Measurements from ENCODE around the gene E2F3.
"Not testable (repeated sequence)": the region's sequence is repeated elsewhere in the genome, so short reads cannot be mapped to it uniquely, and the experiment has no call there.

The E2F3 gene

GRCh38 chr6:20464041-20464440 is 62.4 kb downstream of the E2F3 start:
- in situ Hi-C loops (cut with MboI; ENCODE audit: low sequenced_read_pairs), result no loop called here

GRCh38 chr6:20464847-20465246 is 63.2 kb downstream of the E2F3 start:
- in situ Hi-C loops (cut with MboI; ENCODE audit: low sequenced_read_pairs), result no loop called here

GRCh38 chr6:20465616-20466015 is 63.9 kb downstream of the E2F3 start:
- in situ Hi-C loops (cut with MboI; ENCODE audit: low sequenced_read_pairs), result not testable (repeated sequence)

- in situ Hi-C loops (cut with MboI; ENCODE audit: low sequenced_read_pairs), result no loop called here
Measured at GRCh38 chr6:20467437-20467836, 65.8 kb downstream of the E2F3 start.

- in situ Hi-C loops (cut with MboI; ENCODE audit: low sequenced_read_pairs), result no loop called here
Measured at GRCh38 chr6:20468209-20468608, 66.5 kb downstream of the E2F3 start.

GRCh38 chr6:20472748-20473147 is 71.1 kb downstream of the E2F3 start:
- in situ Hi-C loops (cut with MboI; ENCODE audit: low sequenced_read_pairs), result no loop called here

- in situ Hi-C loops (cut with MboI; ENCODE audit: low sequenced_read_pairs), result no loop called here
Measured at GRCh38 chr6:20473518-20473917, 71.8 kb downstream of the E2F3 start.

DNA sequence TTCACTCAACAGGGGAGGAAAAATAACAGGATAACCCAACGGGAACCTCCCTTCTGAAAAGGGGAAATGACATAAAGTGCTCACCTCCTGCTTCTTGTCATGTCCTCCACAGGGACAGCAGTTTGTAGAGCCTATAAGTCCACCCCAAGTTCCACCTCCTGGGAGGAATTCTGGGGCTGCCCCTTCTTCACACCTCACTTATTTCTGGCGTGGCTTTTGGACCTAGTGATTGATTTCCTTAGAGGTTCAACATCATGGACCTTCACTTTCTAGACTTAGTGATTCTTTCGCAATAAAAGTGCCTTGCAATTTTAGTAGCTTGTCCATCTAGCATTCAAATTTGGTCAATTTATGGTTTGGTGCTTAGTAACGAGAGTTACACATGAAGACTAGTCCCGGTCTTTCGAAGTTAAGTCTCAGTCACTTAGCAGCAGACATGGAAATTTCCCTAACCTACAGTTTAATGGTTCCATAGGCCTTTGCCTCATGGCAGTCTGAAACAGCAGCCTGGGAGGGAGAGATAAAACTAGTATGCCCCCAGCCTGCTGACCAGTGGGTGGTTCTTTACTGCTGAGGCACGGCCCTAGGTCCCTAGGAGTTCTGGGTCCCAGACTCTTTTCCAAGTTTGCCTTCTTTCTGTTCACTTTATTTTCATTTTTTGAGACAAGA is 73.3 kb downstream of the E2F3 start:
- in situ Hi-C loops (cut with MboI; ENCODE audit: low sequenced_read_pairs), result no loop called here

DNA sequence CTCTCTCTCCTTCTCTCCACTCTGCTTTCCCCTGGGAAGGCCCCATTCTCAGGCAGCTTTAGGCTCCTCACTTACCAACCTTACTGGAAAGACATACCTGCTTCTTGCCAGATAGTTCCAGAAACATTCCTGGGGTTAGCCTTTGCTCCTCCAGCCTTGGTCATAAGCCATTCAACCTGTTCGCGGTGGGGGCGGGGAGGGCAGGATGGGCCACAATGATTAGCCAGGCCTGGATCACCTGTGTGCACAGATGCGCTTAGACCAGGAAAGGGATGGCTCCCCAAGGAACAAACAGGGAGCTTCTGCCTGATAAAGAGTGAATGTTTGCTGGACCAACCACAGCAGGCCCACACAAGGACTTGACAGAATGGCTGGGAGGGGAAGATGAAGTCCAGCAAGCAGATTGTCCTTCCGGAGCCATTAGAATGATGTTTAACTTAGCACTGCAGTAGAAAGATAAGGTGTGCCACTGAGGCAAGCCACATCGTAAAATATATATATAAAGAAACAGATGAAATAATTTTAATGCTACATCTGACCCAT is 74.9 kb downstream of the E2F3 start:
- in situ Hi-C loops (cut with MboI; ENCODE audit: low sequenced_read_pairs), result no loop called here

GRCh38 chr6:20477485-20477884 is 75.8 kb downstream of the E2F3 start:
- in situ Hi-C loops (cut with MboI; ENCODE audit: low sequenced_read_pairs), result no loop called here

GRCh38 chr6:20479060-20479459 is 77.4 kb downstream of the E2F3 start:
- in situ Hi-C loops (cut with MboI; ENCODE audit: low sequenced_read_pairs), result no loop called here

DNA sequence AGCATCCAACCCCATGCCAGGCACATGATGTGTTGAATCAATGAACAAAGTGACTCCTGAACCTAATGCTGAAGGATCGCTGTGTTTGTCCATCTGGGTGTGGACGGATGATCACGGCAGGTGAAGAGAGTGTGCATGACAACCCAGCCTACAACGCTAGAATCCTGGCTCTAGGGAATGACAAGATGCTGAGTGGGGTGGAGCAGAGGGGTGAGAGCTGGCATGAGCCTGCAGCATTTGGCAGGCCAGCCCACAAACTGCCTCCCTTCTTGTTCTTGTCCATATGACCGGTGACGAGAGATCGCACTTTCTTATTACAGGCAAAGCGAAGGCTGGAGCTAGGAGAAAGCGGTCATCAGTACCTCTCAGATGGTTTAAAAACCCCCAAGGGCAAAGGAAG is 77.8 kb downstream of the E2F3 start:
- in situ Hi-C loops (cut with MboI; ENCODE audit: low sequenced_read_pairs), result no loop called here

DNA sequence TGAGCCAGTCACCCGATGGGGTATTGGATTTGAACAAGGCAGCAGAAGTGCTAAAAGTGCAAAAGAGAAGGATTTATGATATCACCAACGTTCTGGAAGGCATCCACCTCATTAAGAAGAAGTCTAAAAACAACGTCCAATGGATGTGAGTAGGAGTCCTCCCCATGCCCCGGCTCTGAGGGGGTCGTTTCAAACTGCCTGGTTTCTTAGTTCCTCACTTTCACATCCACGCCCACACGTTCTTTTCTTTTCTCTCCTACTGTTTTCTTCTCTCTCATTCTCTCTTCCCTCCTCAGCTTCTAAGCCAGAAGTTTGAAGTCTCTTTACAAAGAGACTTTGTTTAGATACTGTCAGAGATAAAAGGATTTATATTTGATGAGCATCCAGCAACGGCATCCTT is 79.6 kb downstream of the E2F3 start:
- in situ Hi-C loops (cut with MboI; ENCODE audit: low sequenced_read_pairs), result no loop called here

- in situ Hi-C loops (cut with MboI; ENCODE audit: low sequenced_read_pairs), result no loop called here
Measured at GRCh38 chr6:20483887-20484497, 82.3 kb downstream of the E2F3 start.

GRCh38 chr6:20486641-20487040 is 85.0 kb downstream of the E2F3 start:
- in situ Hi-C loops (cut with MboI; ENCODE audit: low sequenced_read_pairs), result no loop called here

- in situ Hi-C loops (cut with MboI; ENCODE audit: low sequenced_read_pairs), result no loop called here
Measured at GRCh38 chr6:20487669-20488375, 86.1 kb downstream of the E2F3 start.

GRCh38 chr6:20490591-20490990 is 88.9 kb downstream of the E2F3 start:
- in situ Hi-C loops (cut with MboI; ENCODE audit: low sequenced_read_pairs), result no loop called here

- in situ Hi-C loops (cut with MboI; ENCODE audit: low sequenced_read_pairs), result no loop called here
Measured at GRCh38 chr6:20492099-20492498, 90.4 kb downstream of the E2F3 start.

DNA sequence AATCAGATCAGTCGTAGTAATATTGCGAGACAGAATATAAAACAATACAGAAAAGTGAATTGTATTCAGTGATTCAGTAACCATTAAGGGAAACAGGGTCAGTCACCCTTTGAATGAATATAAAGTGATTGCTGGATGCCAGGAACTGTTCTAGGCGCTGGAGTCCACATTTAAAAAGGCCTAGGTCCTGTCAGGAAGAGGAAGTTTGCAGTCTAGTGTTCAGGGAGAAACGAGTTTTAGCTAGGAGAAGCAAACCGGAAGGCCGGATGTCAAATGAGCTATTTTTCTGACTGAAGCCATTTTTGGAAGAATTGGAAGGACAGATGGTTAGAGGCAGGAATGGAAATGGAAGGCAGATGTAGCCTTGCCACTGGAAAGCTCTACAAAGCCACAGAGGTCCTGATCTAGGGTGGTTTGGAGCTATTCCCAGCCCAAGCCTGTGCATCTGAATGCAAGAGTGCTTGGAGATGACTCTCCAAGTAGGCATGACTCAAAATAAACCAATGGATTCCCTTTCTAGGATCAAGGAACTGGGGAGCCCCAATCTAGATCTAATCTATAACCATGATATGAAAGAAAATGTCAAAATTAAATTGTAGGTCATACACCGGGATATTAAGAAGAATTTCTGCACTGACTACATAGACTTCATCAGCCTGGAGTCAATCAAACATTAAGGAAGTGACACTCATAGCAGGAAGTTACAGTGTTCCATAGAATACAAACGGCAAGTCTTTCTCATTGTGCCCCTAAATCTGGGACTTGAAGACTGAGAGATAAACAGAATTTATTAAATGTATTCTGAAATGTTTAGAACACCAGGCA is 95.7 kb downstream of the E2F3 start:
- in situ Hi-C loops (cut with MboI; ENCODE audit: low sequenced_read_pairs), result no loop called here

DNA sequence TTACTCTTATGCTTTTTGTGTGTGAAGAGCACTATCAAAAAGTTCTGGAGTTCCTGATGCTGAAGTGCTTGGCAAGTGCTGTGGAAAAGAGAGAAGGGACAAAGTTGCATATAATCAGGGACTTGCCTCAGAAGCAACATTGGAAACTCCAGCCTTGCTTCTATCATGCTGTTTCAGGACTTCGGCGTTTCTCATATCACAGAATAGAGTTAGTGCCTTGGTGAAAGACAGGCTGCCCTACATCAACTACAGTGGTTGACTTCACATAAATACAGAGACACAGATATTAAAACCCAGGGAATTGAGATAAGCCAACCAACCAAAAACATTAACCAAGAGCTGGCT is 96.3 kb downstream of the E2F3 start:
- in situ Hi-C loops (cut with MboI; ENCODE audit: low sequenced_read_pairs), result no loop called here

GRCh38 chr6:20509212-20509611 is 107.5 kb downstream of the E2F3 start:
- in situ Hi-C loops (cut with MboI; ENCODE audit: low sequenced_read_pairs), result no loop called here

Data from HL-60/S4 (cell line).